Natural killer cell treated with Interleukin-12 subunit alpha and Interleukin-12 subunit beta and Interleukin-15 and Interleukin-18, amount 100 ng/mL, for 72 hours (primary cell): ENCODE data around the gene CTIF. TPM values are rescaled to one million over a fixed set of nuclear protein-coding genes. Genes with fewer than 3 reads are reported as not detected.

Source experiments
- ATAC-seq, 2 donors: fragments of 150-1000 bp; cut with Tn5 transposase in 1 of 2; sonication (Bioruptor Pico), chemical (Tn5 transposase) in 1 of 2; 2 replicates each; pipeline ENCODE4 v1.10.0; 2021
- DNase-seq: peaks from one replicate; pipeline ENCODE4 v3.0.0; 2022; ENCODE audit warnings: low spot score
- H3K27ac Mint-ChIP-seq, 2 donors: 1 replicate in 1 of 2; 2 replicates in 1 of 2; pipeline ENCODE4 v1.8.0; 2022; ENCODE audit warnings: mixed read lengths in 2 of 2, mild to moderate bottlenecking in 1 of 2, moderate library complexity in 1 of 2
- H3K27me3 Mint-ChIP-seq, 2 donors: 1 replicate in 1 of 2; 2 replicates in 1 of 2; pipeline ENCODE4 v1.8.0; 2022; ENCODE audit warnings: mixed read lengths in 2 of 2
- H3K36me3 Mint-ChIP-seq: one replicate; pipeline ENCODE4 v1.8.0; 2022; ENCODE audit warnings: mixed read lengths
- H3K4me1 Mint-ChIP-seq, 2 donors: 1 replicate in 1 of 2; 2 replicates in 1 of 2; pipeline ENCODE4 v1.8.0; 2022; ENCODE audit warnings: low read depth in 2 of 2, mixed read lengths in 2 of 2, mild to moderate bottlenecking in 1 of 2
- H3K4me3 Mint-ChIP-seq: one replicate; pipeline ENCODE4 v1.8.0; 2022; ENCODE audit warnings: mixed read lengths
- H3K9me3 Mint-ChIP-seq: 2 replicates; pipeline ENCODE4 v1.8.0; 2022; ENCODE audit warnings: mixed read lengths
- total RNA-seq, 2 donors: library from RNA; stranded (reverse); gene quantifications; one replicate each; pipeline ENCODE4 v1.2.3, GENCODE V29; 2022

The CTIF gene
- total RNA-seq, 2 donors from 2014 or later: 8.4 to 13.0 TPM

GRCh38 chr18:48724442-48724841, 185.6 kb downstream of the CTIF start:
- no peaks in the 10 kb centered on the region for H3K36me3 Mint-ChIP-seq
- ATAC-seq: no peak
- H3K9me3 Mint-ChIP-seq: no peaks in the 10 kb centered on the region
- no peak overlapping the region for H3K4me3 Mint-ChIP-seq
- H3K27ac Mint-ChIP-seq: no peak overlapping the region
- H3K27me3 Mint-ChIP-seq: no peaks in the 10 kb centered on the region
- H3K4me1 Mint-ChIP-seq: peaks cover 15 to 16% of the 10 kb centered on the region in 2 donors
- DNase-seq: no peak

DNA sequence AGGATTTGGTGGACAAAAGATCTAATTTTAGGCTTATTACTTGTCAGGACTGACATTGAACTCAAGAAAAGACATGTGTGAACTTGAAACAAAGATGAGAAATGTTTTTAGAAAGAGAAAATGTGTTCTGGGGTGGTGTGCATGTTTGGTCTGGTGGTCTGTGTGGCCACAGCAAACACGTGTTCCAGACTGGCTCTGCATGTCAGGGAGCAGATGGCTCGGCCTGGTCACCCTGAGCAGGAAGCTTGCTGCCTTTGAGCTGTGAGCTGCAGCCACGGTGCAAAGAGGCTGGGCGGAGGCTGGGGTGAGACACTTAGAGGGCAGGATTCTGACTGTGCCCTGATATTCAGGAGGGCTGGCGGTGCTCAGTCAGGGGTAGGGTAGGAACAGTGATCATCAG, 186.1 kb downstream of the CTIF start:
- no peak overlapping the region for H3K27ac Mint-ChIP-seq
- no peaks in the 10 kb centered on the region for H3K27me3 Mint-ChIP-seq
- no peaks in the 10 kb centered on the region for H3K9me3 Mint-ChIP-seq
- DNase-seq (no peak), ATAC-seq (no peak)
- no peaks in the 10 kb centered on the region for H3K36me3 Mint-ChIP-seq
- H3K4me1 Mint-ChIP-seq: peaks cover 15 to 16% of the 10 kb centered on the region in 2 donors
- H3K4me3 Mint-ChIP-seq: no peak overlapping the region

GRCh38 chr18:48725562-48725961, 186.7 kb downstream of the CTIF start:
- Mint-ChIP-seq H3K27me3 (no peaks in the 10 kb centered on the region), H3K27ac (no peak overlapping the region)
- no peak for ATAC-seq

DNA sequence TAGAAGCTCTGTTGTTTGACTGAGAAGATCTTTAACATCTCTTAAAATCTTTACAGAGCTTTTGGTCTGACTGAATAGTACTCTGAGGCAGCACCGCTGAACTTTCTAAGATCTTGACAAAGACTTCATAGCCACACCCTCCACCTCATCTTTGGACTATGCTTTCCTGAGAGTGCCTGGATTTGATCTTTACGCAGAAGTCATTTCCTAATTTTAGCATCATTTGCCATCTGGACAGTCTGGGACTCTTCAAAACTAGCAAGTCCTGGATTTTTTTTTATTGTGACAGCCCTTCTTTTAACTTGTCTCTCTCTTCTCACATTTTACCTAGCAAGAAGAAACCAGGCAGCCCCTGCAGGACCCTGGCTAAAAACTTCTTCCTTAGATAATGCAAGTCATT, 188.8 kb downstream of the CTIF start:
- H3K4me3 Mint-ChIP-seq: no peak overlapping the region
- no peaks in the 10 kb centered on the region for H3K9me3 Mint-ChIP-seq
- H3K36me3 Mint-ChIP-seq: no peaks in the 10 kb centered on the region
- ATAC-seq: no peak
- peak overlapping the region in 1 of 2 donors; percentile 6 for H3K27ac Mint-ChIP-seq
- DNase-seq: no peak
- H3K4me1 Mint-ChIP-seq: peaks cover 15 to 16% of the 10 kb centered on the region in 2 donors
- H3K27me3 Mint-ChIP-seq: no peaks in the 10 kb centered on the region

More at GRCh38 chr18:48725562-48725961, 186.7 kb downstream of the CTIF start:
- Mint-ChIP-seq H3K9me3 (no peaks in the 10 kb centered on the region), H3K36me3 (no peaks in the 10 kb centered on the region), H3K4me3 (no peak overlapping the region), H3K4me1 (peaks cover 15 to 16% of the 10 kb centered on the region in 2 donors)
- no peak for DNase-seq

- no peak for DNase-seq
- H3K36me3 Mint-ChIP-seq: no peaks in the 10 kb centered on the region
- H3K4me1 Mint-ChIP-seq: peaks cover 15 to 16% of the 10 kb centered on the region in 2 donors
- peak in 1 of 2 donors; percentile 63 for ATAC-seq
- no peaks in the 10 kb centered on the region for H3K9me3 Mint-ChIP-seq
- H3K27me3 Mint-ChIP-seq: no peaks in the 10 kb centered on the region
- H3K4me3 Mint-ChIP-seq: peak overlapping the region; percentile 8
- H3K27ac Mint-ChIP-seq: peak overlapping the region in 1 of 2 donors; percentile 6
These were observed 189.5 kb downstream of the CTIF start for GRCh38 chr18:48728204-48728833.

GRCh38 chr18:48729404-48729803, 190.6 kb downstream of the CTIF start:
- Mint-ChIP-seq H3K27ac (no peak overlapping the region), H3K4me3 (no peak overlapping the region), H3K27me3 (no peaks in the 10 kb centered on the region), H3K36me3 (no peaks in the 10 kb centered on the region), H3K9me3 (no peaks in the 10 kb centered on the region), H3K4me1 (peaks cover 15 to 16% of the 10 kb centered on the region in 2 donors)
- ATAC-seq (no peak), DNase-seq (no peak)

DNA sequence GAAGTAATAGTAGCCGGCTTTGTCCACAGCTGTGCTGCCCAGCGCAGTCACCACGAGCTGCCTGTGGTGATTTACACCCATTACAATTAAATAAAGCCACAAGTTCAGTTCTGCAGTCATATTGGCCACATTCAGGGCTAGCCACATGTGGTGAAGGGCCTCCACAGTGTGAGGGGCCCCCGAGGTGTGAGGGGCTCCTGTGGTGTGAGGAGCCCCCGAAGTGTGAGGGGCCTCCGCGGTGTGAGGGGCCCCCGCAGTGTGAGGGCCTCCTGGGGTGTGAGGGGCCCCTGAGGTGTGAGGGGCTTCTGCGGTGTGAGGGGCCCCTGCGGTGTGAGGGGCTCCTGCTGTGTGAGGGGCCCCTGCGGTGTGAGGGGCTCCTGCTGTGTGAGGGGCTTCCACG, 191.2 kb downstream of the CTIF start:
- H3K4me3 Mint-ChIP-seq: no peak overlapping the region
- no peaks in the 10 kb centered on the region for H3K9me3 Mint-ChIP-seq
- H3K27ac Mint-ChIP-seq: no peak overlapping the region
- H3K36me3 Mint-ChIP-seq: no peaks in the 10 kb centered on the region
- H3K27me3 Mint-ChIP-seq: no peaks in the 10 kb centered on the region
- peaks cover 13 to 18% of the 10 kb centered on the region in 2 donors for H3K4me1 Mint-ChIP-seq
- DNase-seq (no peak), ATAC-seq (no peak)

GRCh38 chr18:48732767-48733424, 194.1 kb downstream of the CTIF start:
- Mint-ChIP-seq H3K9me3 (no peaks in the 10 kb centered on the region), H3K4me1 (peaks cover 10 to 16% of the 10 kb centered on the region in 2 donors), H3K4me3 (no peak overlapping the region), H3K27ac (no peak overlapping the region), H3K27me3 (no peaks in the 10 kb centered on the region), H3K36me3 (no peaks in the 10 kb centered on the region)
- ATAC-seq (no peak), DNase-seq (no peak)

GRCh38 chr18:48733643-48734253, 194.9 kb downstream of the CTIF start:
- no peak for ATAC-seq
- H3K36me3 Mint-ChIP-seq: no peaks in the 10 kb centered on the region
- no peak overlapping the region for H3K27ac Mint-ChIP-seq
- DNase-seq: no peak
- H3K4me3 Mint-ChIP-seq: no peak overlapping the region
- peaks cover 4 to 7% of the 10 kb centered on the region in 2 donors for H3K4me1 Mint-ChIP-seq
- no peaks in the 10 kb centered on the region for H3K27me3 Mint-ChIP-seq
- no peaks in the 10 kb centered on the region for H3K9me3 Mint-ChIP-seq

DNA sequence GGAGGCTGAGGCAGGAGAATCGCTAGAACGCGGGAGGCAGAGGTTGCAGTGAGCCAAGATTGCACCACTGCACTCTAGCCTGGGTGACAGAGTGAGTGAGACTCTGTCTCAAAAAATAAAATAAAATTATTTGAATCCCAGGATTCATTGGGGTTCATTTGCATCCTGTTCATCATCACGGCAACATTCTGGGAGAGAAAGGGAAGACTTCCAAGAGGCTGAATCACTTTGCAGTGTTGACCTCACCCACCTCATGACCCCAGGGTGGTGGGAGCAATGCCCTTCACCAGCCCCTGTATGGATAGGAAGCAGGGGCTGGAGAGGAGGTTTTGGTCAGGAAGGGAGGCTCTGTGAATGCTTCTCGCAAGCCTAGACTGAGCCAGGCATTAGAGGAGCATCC, 195.6 kb downstream of the CTIF start:
- DNase-seq (no peak), ATAC-seq (no peak)
- Mint-ChIP-seq H3K4me1 (peaks cover 4 to 6% of the 10 kb centered on the region in 2 donors), H3K27me3 (no peaks in the 10 kb centered on the region), H3K36me3 (no peaks in the 10 kb centered on the region), H3K27ac (no peak overlapping the region), H3K4me3 (no peak overlapping the region), H3K9me3 (no peaks in the 10 kb centered on the region)

DNA sequence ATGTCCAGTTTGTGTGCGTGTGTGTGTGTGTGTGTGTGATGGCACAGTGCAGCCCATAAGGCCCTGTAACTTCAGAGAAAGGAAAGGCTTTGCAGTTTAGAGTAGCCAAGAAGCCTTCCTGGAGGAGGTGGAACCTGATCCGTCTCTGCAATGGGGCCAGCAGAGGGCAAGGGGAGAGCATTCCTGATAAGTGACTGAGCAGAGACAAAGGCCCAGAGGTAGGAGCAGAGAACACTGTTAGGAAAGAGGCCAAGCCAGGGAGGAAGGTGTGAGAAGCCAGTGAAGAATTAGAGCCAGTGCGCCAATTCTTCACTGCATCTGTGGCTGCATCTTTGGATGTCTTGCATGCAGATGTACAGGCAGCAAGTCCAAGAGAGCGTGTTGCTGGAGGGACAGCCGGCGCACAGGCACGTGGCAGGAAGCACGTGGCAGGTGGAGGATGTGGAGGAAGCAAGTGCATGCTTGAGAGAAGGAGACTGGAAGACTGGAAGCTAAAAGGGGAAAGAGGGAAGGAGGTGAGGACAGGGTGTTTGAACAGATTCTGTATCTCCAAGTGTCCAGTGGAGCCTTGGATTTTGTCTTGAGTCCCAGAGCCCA, 196.3 kb downstream of the CTIF start:
- no peaks in the 10 kb centered on the region for H3K9me3 Mint-ChIP-seq
- peaks cover 4 to 6% of the 10 kb centered on the region in 2 donors for H3K4me1 Mint-ChIP-seq
- H3K36me3 Mint-ChIP-seq: no peaks in the 10 kb centered on the region
- H3K27me3 Mint-ChIP-seq: no peaks in the 10 kb centered on the region
- no peak for ATAC-seq
- no peak for DNase-seq
- H3K4me3 Mint-ChIP-seq: no peak overlapping the region
- no peak overlapping the region for H3K27ac Mint-ChIP-seq

DNA sequence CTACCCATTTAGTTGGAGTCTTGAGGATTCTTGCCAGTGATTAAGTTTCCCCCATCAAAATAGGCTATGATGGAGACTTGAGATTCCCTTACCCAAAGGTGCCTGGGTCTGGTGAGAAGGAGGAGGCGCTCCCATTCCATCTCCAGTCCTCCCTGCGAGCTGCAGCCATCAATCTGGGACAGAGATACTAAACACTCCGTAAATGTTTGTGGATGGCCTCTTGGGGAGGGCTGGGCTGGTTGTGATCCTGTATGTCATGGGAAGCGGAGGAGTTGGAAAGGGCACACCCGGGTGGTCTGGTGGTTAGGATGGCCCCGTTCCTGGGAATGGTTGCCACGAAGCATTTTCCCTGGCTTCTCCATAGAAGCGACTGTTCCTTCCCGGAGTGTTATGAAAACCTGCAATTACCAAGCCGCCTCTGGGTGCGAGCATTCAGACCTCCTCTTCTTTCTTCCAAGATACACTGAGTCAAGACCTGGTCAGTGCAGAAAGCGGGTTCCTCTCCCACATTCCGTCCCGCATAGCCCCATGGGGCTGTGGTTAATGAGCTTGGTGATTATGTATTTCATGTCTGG, 196.9 kb downstream of the CTIF start:
- Mint-ChIP-seq H3K4me3 (no peak overlapping the region), H3K27me3 (no peaks in the 10 kb centered on the region), H3K36me3 (no peaks in the 10 kb centered on the region), H3K4me1 (peaks cover 4 to 6% of the 10 kb centered on the region in 2 donors), H3K27ac (no peak overlapping the region), H3K9me3 (no peaks in the 10 kb centered on the region)
- ATAC-seq (no peak), DNase-seq (no peak)

DNA sequence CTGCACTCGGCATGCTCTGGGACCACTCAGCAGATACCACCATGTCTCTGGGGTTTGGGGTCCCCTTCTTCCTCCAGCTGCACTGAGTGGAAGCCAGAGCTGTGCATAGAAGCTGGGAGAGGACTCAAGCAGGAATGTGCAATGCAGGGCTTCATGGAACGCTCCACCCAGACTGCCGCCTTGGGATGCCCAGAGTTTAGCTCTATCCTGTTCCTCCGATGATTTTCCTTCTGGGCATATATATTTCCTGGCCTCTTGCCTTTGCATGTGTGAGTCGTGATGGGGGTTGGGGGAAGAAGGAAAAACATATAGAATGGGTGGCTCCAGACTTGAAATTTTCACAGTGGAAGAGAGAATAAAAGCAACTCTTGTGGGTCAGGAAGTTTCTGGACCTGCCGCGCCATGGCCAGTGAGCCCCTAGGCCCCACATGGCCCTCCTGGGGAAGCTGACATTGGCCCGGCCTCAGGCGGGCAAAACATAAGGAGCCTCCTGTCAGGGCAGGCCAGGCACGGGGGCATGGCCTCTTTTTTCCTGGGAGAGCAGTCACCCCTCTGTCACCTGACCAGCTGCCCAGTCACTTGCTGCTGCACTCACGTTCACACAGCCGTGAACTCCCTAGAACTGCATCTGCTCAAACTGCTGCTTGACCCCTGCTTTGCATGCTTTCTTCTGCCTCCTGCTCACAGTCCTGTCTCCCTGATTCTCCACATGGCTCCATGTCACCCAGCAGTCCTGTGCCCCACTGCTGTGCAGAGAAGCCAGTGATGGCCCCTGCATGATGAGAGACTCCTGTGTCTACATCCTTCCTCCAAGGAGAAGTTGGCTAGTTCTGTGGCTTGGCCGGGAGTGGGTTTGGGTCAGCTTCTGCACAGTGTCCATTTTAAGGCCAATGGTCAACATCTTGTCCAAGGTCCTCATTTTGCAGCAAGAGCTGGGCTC, 197.8 kb downstream of the CTIF start:
- no peaks in the 10 kb centered on the region for H3K36me3 Mint-ChIP-seq
- no peak overlapping the region for H3K27ac Mint-ChIP-seq
- H3K4me1 Mint-ChIP-seq: peaks cover 4 to 6% of the 10 kb centered on the region in 2 donors
- H3K9me3 Mint-ChIP-seq: no peaks in the 10 kb centered on the region
- no peak overlapping the region for H3K4me3 Mint-ChIP-seq
- DNase-seq (no peak), ATAC-seq (no peak)
- H3K27me3 Mint-ChIP-seq: no peaks in the 10 kb centered on the region
